Ovary (tissue), 3 donors: ENCODE results near the gene EVX1.

ENCODE experiments used
- CTCF ChIP-seq, 3 donors: fragments of 450-650 bp in 2 of 3; fragments of 200-600 bp in 1 of 3; IDR thresholded peaks; one replicate each; pipeline versions ENCODE4 v1.5.1 to v1.8.0; 2016 to 2022; ENCODE audit warnings: antibody characterized with exemption in 3 of 3, mild to moderate bottlenecking in 1 of 3
- EP300 ChIP-seq: sonication (generic); formaldehyde crosslinking; IDR thresholded peaks from one replicate; pipeline ENCODE4 v1.6.1; 2017; ENCODE audit warnings: antibody characterized with exemption
- POLR2A ChIP-seq: fragments of 450-650 bp; IDR thresholded peaks from one replicate; pipeline ENCODE4 v1.6.1; 2017; ENCODE audit warnings: antibody characterized with exemption, mild to moderate bottlenecking, moderate library complexity
- donor health status: DM: no; HTN: no; CAD: no.

- TF ChIP-seq CTCF (IDR thresholded peaks at IDR 0.05) (no peak), POLR2A (no peak), EP300 (no peak)
Measured at GRCh38 chr7:27247452-27248426, 5.1 kb downstream of the EVX1 start.
